GM12801 (cell line): ENCODE data around the gene MET.

ENCODE experiments used
- CTCF ChIP-seq: IDR thresholded peaks from one replicate; pipeline ENCODE4 v1.5.1; 2011; ENCODE audit warnings: control low read depth; ENCODE audit not compliant: insufficient read length; ENCODE audit errors: extremely low read depth

MET gene

GRCh38 chr7:116670409-116671015 lies 1.5 kb upstream of the MET start:
- no peak for TF ChIP-seq CTCF

GRCh38 chr7:116671111-116671510 lies 885 bp upstream of the MET start:
- TF ChIP-seq CTCF, result no peak

GRCh38 chr7:116672596-116673456 lies 830 bp downstream of the MET start:
- TF ChIP-seq CTCF, result no peak

GRCh38 chr7:116673457-116673865 lies 1.5 kb downstream of the MET start:
- TF ChIP-seq CTCF, result no peak

GRCh38 chr7:116674508-116675173 lies 2.6 kb downstream of the MET start:
- TF ChIP-seq CTCF, result no peak

GRCh38 chr7:116675812-116676355 lies 3.9 kb downstream of the MET start:
- no peak for TF ChIP-seq CTCF

- no peak for TF ChIP-seq CTCF
These were observed 6.8 kb downstream of the MET start for GRCh38 chr7:116678780-116679179.
